HG03045 (cell line): ENCODE data around the gene PCDH18.
"Not testable (repeated sequence)": the region's sequence is repeated elsewhere in the genome, so short reads cannot be mapped to it uniquely, and the experiment has no call there.

Experiments used
- ATAC-seq: cut with Tn5 transposase; IDR thresholded peaks from one replicate; pipeline ENCODE4 v1.9.1; 2021; ENCODE audit warnings: mild to moderate bottlenecking, moderate library complexity; ENCODE audit not compliant: unreplicated experiment

Gene PCDH18

GRCh38 chr4:137531986-137532868, at the start of gene PCDH18:
Gene PCDH18 (minus strand): TSS chr4:137532494. CDS start chr4:137532088, 406 bp downstream.
- peak; percentile 49 for ATAC-seq

- ATAC-seq = no peak
These were observed 44.2 kb upstream of the PCDH18 start for GRCh38 chr4:137576446-137576845.

- no peak for ATAC-seq
These were observed 40.4 kb upstream of the PCDH18 start for GRCh38 chr4:137572647-137573046.

- ATAC-seq = no peak
These were observed 39.9 kb upstream of the PCDH18 start for GRCh38 chr4:137572163-137572562.

GRCh38 chr4:137559801-137560200, 27.5 kb upstream of the PCDH18 start:
- ATAC-seq = no peak

GRCh38 chr4:137558951-137559350, 26.7 kb upstream of the PCDH18 start:
- no peak for ATAC-seq

GRCh38 chr4:137545461-137545861, 13.2 kb upstream of the PCDH18 start:
- ATAC-seq = no peak

GRCh38 chr4:137543648-137544047, 11.4 kb upstream of the PCDH18 start:
- no peak for ATAC-seq

- ATAC-seq = no peak
These were observed 10.9 kb upstream of the PCDH18 start for GRCh38 chr4:137543198-137543597.

GRCh38 chr4:137541876-137542646, 9.8 kb upstream of the PCDH18 start:
- no peak for ATAC-seq

- ATAC-seq = no peak
These were observed 8.9 kb upstream of the PCDH18 start for GRCh38 chr4:137541181-137541580.

- ATAC-seq = no peak
These were observed 8.1 kb upstream of the PCDH18 start for GRCh38 chr4:137540356-137540755.

GRCh38 chr4:137538526-137538925, 6.2 kb upstream of the PCDH18 start:
- no peak for ATAC-seq

- not testable (repeated sequence) for ATAC-seq
These were observed 5.5 kb upstream of the PCDH18 start for GRCh38 chr4:137537807-137538206.

GRCh38 chr4:137536789-137537561, 4.7 kb upstream of the PCDH18 start:
- ATAC-seq = no peak

GRCh38 chr4:137535718-137536117, 3.4 kb upstream of the PCDH18 start:
- no peak for ATAC-seq

- no peak for ATAC-seq
These were observed 2.2 kb upstream of the PCDH18 start for GRCh38 chr4:137534516-137534915.

- ATAC-seq = no peak
These were observed 1.6 kb upstream of the PCDH18 start for GRCh38 chr4:137533855-137534254.

GRCh38 chr4:137532869-137533236, 559 bp upstream of the PCDH18 start:
- ATAC-seq = no peak

GRCh38 chr4:137531168-137531985, 917 bp downstream of the PCDH18 start:
- ATAC-seq = no peak
